Stimulated activated CD8-positive, alpha-beta memory T cell treated with anti-CD3 and anti-CD28 coated beads, Interleukin-7, amount 100 ng/mL, for 4 hours (primary cell): ENCODE data around the gene TPM3.
"Not testable (repeated sequence)": the region's sequence is repeated elsewhere in the genome, so short reads cannot be mapped to it uniquely, and the experiment has no call there.

Experiments used
- DNase-seq, 2 donors: peaks; one replicate each; pipeline ENCODE4 v3.0.0-alpha.2; 2020; ENCODE audit warnings: low read depth in 2 of 2

Gene TPM3

GRCh38 chr1:154166207-154166606 lies 25.7 kb downstream of the TPM3 start:
- no peak for DNase-seq

- DNase-seq = no peak
Observed at GRCh38 chr1:154159554-154159953, 32.3 kb downstream of the TPM3 start.

DNA sequence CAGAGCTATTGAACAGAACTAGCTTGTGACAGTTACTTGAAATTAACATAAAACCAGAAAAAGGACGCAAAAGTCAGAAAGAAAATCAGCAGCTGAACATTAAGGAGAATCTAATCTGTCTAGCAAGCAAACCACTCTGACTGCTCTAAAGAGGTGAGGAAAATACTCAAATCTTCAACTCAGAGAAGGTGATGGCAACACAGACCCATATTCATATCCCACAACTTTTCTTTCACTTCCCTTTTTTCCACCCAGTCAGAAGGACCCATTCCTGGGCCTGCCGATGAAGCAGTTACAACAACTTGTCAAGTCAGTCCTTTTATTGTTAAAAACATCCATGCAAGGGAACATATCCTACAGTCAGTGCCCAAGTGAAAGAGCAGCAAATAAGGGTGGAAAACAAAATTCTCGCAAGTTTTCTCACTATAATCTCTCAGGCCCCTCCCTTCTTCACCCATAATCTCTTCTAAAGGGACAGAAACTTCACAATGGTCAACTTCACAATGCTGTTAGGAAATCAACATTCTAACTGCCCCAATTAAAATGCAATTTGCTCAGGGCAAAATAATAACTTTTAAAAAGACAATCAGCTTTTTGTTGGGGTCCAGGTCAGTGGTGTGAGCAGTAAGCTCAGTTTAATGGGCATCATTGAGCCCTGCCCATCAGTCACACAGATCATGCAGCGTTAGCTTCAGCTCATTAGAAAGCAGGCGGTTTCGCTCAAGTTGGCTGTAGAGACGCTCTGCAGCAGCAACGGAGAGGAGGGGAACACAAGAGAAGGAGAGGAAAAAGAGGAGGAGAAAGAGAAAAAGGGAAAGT lies 33.4 kb downstream of the TPM3 start:
- DNase-seq = no peak

DNA sequence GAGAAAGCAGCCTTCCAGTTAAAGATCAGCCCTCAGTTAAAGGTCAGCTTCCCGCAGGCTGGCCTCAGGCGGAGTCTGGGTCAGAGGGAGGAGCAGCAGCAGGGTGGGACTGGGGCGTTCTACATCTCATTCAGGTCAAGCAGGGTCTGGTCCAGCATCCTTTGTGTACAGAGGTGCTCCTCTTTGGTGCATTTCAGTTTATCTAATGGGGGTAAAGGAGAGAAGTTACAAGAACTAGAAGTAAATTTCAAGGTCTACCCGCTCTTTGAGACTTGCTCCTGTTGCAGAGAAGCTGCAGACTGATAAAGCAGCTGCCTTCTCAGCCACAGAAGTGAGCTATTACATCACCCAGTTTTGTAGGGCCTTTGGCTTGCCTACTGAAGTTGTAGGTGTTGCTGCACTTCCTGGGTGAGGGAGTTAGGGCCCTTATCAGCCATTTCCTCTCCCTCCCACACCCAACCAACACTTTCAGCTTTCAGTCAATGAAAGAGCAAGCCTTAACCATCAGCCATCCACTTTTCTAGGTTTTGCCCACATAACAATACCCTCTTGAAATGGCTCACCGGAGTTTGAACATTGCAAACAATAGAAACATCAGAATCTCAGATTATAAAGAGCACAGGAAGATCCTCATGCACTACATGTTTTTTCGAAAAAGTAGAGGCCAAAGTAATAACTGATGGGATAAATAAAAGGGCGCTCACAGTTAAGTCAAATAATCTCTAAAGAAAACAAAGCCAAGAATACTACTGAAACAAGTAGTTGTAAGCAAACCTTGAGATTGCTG lies 34.2 kb downstream of the TPM3 start:
- peak; percentile 60 to 65 for DNase-seq

GRCh38 chr1:154155251-154155650 lies 36.6 kb downstream of the TPM3 start:
- DNase-seq = no peak

GRCh38 chr1:154154534-154155191 lies 37.2 kb downstream of the TPM3 start, which contains the start of gene NUP210L:
NUP210L (minus strand) TSS chr1:154155073.
- no peak for DNase-seq

- DNase-seq = no peak
Observed at GRCh38 chr1:154154053-154154452, 37.8 kb downstream of the TPM3 start.

GRCh38 chr1:154151311-154151710 lies 40.6 kb downstream of the TPM3 start:
- no peak for DNase-seq

DNA sequence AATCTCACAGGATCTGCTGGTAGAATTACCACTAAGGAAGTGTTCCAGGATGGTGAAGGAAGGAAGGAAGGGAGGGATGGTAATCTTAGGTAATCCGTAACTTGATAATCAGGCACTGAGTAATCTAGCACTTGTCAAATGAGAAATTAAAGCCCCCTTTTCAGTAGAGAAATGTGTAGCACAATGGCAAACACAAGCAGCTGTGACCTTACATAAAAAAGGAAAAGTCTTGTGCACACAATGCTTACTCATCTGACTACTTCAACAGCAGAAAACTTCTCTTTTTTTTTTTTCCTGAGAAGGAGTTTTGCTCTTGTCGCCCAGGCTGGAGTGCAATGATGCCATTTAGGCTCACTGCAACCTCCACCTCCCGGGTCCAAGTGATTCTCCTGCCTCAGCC lies 43.1 kb downstream of the TPM3 start:
- no peak for DNase-seq

- DNase-seq = not testable (repeated sequence)
Observed at GRCh38 chr1:154147505-154147904, 44.4 kb downstream of the TPM3 start.

DNA sequence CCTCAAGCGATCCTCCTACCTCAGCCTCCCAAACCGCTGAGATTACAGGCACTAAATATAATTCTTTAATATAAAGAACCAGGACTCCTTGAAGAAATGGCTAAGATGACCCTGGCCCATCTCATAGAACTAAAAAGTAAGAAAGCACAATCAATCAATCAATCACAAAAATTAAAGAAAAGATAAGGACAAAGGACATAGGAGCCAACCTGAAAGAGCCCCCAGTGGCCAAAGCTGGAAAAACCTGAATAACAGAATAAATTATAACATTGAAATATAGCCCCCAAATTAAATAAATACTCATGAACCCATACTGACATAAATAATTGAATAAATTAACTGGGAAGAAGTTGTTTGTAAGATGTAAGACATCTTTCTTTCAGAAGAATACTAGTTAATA lies 45.9 kb downstream of the TPM3 start:
- DNase-seq = no peak

- DNase-seq = no peak
Observed at GRCh38 chr1:154142358-154142757, 49.5 kb downstream of the TPM3 start.

- no peak for DNase-seq
Observed at GRCh38 chr1:154141240-154141639, 50.7 kb downstream of the TPM3 start.

DNA sequence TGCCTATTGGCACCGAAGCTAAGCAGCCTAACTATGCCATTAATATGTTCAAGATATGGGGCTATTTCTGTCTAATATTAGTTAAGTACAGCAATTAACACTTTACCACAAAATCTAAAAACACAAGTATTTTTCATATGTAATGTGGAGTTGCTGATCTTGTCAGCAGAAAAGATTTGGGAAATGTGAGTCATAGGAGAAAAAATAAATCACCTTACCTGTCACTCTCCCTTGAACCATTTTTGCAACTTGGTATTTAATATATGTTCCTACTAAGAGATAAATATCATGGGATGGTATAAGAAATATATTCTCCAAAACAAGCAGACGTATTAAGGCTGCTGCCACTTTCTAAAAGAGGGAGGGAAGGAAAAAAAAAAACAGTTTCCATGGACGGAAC lies 54.0 kb downstream of the TPM3 start:
- DNase-seq = no peak

DNA sequence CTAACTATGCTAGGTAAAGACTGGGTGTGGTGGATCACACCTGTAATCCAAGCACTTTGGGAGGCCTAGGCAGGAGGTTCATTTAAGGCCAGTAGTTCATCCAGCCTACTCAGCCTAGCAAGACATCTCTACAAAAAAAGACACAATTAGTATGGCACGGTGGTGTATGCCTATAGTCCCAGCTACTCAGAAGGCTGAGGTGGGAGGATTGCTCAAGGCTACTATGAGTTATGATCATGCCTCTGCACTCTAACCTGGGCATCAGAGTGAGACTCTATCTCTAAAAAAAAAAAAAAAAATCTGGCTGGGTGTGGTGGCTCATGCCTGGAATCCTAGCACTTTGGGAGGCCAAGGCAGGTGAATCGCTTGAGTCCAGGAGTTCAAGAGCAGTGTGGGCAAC lies 58.6 kb downstream of the TPM3 start:
- no peak for DNase-seq

DNA sequence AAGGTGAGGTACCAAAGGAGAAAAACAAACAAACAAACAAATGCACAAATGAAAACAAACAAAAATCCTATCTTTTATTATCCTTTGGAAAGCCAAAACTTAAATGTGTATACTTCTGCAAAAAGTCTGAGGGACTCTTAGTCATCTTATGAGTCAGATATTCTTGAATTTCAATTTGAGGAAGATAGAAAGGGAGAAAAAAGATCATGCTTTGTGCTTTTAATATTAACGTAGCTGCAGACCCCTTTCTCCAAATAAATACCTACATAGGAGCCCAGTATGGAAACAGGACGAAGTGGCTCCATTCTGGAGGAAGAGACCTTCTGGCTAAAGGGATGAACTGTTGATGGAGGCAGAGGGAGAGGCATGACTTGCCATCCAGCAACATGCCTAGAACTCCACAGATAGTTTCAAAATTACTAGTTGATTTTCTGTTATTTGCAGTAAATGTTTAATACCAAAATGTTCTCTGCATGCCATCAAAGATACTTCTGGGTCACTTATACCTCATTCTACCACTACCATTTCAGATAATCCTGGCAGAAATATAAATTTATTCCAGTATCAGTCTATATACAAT lies 62.4 kb downstream of the TPM3 start:
- no peak for DNase-seq

DNA sequence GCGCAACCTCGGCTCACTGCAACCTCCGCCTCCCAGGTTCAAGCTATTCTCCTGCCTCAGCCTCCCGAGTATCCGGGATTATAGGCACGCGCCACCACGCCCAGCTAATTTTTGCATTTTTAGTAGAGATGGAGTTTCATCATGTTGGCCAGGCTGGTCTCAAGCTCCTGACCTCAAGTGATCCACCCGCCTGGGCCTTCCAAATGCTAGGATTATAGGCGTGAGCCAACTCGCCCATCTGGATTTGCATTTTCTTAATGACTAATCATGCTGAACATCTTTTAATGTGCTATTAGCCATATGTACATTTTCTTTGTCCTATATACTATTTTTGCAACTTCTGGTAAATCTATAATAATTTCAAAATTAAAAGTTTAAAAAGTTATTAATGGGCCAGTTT lies 68.7 kb downstream of the TPM3 start:
- DNase-seq = not testable (repeated sequence)

- no peak for DNase-seq
Observed at GRCh38 chr1:154117642-154118041, 74.3 kb downstream of the TPM3 start.

GRCh38 chr1:154115180-154115579 lies 76.7 kb downstream of the TPM3 start:
- no peak for DNase-seq
